ENCODE measurements around the gene RPS15.

RPS15 gene

DNA sequence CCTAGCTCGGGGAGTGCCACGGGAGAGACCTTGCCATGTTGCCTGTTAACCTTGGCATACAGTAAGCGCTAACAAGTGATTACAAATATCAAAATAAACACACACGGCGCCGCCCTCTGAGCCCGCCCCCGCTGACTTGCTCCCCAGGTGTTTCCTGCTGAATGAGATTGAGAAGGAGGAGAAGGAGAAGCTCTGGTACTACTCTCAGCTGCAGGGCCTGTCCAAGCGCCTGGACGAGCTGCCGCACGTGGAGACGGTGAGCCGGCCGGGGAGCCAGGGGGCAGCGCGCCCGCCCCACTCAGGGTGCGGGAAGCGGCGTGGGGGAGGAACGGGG is 16.8 kb downstream of the RPS15 start:
- no peak for DNase-seq

DNA sequence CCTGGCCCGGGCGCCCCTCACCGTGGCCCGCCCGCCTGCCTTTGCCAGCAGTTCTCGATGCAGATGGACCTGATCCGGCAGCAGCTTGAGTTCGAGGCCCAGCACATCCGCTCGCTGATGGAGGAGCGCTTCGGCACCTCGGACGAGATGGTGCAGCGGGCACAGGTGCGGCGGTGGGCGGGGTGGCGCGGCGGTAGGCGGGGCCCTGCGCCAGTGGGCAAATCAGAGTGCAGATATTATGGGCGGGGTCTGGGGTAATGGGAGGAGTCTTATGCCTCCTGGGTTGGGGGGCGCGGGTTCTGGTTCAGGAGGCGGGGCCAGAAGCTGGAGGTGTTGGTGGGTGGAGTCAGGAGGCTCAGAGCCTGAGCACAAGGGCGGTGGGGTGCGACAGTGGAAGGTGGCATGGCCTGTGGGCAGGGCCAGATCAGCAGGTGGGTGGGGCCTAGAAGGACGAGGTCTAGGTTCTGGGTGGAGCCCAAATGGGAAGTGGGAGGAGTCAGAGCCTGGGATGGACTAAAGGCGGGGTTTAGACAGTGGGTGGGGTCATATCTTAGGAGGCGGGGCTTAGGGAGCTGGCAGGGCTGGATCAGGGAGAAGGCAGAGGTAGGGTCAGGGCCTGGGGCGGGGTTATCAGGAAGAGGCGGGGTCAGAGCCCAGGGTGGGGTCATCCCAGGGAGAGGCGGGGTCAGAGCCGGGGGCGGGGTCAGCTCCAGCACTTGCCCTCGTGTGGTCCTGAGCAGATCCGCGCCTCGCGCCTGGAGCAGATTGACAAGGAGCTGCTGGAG is 17.3 kb downstream of the RPS15 start:
- DNase-seq: peak; percentile 69

DNA sequence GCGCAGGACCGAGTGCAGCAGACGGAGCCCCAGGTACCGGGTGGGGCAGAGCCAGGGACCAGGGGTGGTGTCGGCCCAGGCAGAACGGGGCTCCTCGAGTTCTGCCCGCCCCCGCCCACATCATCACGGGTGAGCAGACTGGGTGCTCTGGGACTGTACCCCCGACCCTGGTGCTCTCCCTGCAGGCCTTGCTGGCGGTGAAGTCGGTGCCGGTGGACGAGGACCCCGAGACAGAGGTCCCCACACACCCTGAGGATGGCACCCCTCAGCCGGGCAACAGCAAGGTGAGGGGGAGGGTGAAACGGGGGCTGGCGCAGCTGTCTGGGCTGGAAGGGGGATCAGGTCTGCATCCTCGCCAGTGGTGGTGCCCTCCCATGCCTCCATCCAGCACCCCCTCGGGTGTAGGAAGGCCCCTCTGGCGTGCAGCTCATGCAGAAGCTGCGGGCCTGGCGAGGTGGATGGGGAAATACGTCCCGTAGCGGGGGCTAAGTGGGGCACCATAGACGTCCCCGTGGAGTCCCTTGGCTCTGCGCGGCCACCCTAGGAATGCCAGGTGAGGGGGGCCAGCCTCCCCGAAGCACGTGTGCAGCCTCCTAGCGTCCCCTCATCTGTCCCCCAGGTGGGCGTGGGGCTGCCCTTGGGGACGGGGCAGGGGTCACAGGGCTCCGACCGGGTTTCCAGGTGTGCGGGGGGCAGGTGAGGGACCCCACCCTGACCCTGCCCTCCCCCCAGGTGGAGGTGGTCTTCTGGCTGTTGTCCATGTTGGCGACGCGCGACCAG is 18.1 kb downstream of the RPS15 start:
- no peak for DNase-seq

DNA sequence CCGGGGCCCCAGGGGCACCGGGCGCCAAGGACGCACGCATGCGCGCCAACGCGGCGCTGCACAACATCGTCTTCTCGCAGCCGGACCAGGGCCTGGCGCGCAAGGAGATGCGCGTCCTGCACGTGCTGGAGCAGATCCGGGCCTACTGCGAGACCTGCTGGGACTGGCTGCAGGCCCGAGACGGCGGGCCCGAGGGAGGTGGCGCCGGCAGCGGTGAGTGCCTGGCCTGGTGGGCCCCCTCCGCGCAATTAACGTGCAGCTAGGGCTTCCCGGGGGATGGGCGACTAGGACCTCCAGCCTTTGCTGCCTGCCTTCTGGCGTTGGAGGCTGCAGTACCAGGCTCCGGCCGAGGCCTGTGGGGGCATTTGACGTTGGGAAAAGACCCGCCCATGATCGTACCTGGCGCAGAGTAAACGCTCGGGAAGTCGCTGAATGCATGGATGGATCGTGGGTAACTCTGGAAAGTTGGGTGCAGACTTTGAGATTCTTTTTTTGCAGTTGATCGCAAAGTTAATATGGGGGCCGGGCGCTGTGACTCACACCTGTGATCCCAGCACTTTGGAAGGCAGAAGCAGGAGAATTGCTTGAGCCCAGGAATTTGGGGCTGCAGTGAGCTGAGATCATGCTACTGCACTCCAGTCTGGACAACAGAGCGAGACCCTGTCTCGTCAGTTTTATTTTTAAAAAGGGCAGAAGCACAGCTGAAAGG is 19.0 kb downstream of the RPS15 start:
- no peak for DNase-seq

DNA sequence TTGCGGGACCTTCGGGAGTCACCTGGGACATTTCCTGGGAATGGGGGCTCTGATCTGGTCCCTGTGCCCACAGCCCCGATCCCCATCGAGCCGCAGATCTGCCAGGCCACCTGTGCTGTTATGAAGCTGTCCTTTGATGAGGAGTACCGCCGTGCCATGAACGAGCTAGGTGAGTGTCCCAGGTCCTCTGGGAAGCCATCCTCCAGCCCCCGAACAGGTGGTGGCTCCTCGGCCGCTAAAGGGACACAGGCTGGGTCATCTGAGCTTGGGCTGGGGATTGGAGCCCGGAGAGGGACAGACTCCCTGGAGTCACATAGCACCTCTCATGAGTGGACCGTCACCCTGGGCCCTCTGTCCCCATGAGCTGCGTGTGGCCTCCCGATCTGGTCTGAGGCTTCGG is 19.7 kb downstream of the RPS15 start:
- DNase-seq: no peak

DNA sequence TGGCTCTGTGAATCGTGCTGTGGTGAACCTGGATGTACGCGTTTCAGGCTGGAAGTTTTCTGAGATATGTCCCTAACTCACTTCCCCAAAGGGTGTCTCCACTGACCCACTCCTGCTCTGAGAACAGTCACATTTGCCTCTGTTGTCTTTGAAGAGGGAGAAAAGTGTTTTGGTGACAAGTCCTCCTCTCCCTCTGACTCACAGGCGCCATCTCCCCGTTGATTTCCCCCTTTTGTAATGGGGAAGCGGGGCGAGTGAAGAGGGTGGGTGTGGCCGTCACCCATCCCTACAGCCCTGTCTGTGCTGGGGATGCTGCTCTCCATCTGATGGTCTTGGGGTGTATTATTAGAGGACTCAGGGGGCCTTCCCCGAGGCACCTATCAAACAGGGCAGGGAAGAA is 21.3 kb downstream of the RPS15 start:
- DNase-seq: no peak

DNA sequence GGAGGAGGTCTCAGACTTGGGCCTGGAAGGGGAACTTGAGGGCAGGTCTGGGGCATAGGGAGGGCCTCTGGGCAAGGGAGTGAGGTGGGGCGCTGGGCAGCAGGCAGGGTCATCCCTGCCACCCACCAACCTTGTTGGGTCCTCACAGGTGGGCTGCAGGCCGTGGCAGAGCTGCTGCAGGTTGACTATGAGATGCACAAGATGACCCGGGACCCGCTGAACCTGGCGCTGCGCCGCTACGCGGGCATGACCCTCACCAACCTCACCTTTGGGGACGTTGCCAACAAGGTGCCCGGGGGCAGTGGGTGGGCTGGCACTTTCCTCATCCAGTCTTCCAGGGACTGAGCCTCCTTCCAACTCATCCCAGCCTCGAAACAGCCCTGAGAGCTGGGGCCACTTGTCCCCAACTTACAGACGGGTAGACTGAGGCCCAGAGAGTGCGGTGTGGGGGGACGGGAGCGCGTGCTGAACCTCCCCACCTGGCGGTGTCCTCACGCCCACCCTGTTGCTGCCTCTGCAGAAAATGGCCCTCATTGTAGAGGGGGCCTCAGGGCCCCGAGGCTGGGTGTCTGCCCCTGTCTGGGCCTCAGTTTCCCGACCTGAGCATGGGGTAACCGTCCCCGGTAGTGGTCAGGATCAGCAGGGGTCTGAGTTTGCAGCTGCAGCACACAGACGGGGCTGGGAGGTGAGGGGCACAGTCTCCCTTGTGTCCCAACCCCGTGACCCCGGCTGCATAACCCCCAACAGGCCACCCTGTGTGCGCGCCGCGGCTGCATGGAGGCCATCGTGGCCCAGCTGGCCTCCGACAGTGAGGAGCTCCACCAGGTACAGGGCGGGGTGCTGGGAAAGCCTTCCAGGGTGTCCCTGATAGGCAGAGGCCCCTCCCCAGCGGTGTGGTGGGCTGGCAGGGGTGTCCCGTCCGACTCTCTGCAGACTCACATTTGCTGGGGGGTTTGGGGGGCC is 22.1 kb downstream of the RPS15 start:
- DNase-seq: no peak

DNA sequence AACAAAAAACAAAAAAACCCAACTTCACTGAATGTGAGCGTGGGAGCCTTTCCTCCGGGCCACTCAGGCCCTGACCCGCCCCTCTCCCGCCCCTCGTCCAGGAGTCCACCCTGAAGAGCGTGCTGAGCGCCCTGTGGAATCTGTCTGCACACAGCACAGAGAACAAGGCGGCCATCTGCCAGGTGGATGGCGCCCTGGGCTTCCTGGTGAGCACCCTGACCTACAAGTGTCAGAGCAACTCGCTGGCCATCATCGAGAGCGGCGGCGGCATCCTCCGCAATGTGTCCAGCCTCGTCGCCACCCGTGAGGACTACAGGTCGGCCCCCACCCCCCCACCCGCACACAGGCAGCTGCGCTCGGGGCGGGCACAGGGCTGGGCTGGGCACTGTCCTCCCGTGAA is 23.7 kb downstream of the RPS15 start:
- DNase-seq: no peak

DNA sequence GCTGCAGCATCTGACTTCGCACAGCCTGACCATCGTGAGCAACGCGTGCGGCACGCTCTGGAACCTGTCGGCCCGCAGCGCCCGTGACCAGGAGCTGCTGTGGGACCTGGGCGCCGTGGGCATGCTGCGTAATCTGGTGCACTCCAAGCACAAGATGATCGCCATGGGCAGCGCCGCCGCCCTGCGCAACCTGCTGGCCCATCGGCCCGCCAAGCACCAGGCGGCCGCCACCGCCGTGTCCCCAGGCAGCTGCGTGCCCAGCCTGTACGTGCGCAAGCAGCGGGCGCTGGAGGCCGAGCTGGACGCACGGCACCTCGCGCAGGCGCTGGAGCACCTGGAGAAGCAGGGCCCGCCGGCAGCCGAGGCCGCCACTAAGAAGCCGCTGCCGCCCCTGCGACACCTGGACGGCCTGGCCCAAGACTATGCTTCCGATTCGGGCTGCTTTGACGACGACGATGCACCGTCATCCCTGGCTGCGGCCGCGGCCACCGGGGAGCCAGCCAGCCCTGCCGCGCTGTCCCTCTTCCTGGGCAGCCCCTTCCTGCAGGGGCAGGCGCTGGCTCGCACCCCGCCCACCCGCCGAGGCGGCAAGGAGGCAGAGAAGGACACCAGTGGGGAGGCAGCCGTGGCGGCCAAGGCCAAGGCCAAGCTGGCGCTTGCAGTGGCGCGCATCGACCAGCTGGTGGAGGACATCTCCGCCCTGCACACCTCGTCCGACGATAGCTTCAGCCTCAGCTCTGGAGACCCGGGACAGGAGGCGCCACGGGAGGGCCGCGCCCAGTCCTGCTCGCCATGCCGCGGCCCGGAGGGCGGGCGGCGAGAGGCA is 27.2 kb downstream of the RPS15 start:
- DNase-seq: peak; percentile 37

DNA sequence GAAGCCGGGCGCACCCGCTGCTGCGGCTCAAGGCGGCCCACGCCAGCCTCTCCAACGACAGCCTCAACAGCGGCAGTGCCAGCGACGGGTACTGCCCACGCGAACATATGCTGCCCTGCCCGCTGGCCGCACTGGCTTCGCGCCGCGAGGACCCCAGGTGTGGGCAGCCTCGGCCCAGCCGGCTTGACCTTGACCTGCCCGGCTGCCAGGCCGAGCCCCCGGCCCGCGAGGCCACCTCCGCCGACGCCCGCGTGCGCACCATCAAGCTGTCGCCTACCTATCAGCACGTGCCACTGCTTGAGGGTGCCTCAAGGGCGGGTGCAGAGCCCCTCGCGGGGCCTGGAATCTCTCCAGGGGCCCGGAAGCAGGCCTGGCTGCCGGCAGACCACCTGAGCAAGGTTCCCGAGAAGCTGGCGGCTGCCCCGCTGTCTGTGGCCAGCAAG is 27.8 kb downstream of the RPS15 start:
- DNase-seq: no peak

DNA sequence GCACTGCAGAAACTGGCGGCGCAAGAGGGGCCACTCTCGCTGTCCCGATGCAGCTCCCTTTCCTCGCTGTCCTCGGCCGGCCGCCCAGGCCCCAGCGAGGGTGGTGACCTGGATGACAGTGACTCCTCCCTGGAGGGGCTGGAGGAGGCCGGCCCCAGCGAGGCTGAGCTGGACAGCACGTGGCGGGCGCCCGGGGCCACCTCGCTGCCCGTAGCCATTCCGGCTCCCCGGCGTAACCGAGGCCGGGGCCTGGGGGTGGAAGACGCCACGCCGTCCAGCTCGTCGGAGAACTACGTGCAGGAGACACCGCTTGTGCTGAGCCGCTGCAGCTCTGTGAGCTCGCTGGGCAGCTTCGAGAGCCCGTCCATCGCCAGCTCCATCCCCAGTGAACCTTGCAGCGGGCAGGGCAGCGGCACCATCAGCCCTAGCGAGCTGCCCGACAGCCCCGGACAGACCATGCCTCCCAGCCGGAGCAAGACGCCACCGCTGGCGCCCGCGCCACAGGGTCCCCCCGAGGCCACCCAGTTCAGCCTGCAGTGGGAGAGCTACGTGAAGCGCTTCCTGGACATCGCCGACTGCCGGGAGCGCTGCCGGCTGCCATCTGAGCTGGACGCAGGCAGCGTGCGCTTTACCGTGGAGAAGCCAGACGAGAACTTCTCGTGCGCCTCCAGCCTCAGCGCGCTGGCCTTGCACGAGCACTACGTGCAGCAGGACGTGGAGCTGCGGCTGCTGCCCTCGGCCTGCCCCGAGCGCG is 28.4 kb downstream of the RPS15 start:
- DNase-seq: no peak

DNA sequence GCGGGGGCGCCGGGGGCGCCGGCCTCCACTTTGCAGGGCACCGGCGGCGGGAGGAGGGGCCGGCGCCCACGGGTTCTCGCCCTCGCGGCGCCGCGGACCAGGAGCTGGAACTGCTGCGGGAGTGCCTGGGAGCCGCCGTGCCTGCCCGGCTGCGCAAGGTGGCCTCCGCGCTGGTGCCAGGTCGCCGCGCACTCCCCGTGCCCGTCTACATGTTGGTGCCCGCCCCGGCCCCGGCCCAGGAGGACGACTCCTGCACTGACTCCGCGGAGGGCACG is 29.0 kb downstream of the RPS15 start:
- no peak for DNase-seq

DNA sequence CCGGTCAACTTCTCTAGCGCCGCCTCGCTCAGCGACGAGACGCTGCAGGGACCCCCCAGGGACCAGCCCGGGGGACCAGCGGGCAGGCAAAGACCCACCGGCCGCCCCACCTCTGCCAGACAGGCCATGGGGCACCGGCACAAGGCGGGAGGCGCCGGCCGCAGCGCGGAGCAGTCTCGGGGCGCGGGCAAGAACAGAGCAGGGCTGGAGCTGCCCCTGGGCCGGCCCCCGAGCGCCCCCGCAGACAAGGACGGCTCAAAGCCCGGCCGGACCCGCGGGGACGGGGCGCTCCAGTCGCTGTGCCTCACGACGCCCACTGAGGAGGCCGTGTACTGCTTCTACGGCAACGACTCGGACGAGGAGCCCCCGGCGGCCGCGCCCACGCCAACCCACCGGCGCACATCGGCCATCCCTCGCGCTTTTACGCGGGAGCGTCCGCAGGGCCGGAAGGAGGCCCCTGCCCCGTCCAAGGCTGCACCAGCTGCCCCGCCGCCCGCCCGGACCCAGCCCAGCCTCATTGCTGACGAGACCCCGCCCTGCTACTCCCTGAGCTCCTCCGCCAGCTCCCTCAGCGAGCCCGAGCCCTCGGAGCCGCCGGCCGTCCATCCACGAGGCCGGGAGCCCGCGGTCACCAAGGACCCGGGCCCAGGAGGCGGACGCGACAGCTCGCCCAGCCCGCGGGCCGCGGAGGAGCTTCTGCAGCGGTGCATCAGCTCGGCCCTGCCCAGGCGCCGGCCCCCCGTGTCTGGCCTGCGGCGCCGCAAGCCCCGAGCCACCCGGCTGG is 29.5 kb downstream of the RPS15 start:
- no peak for DNase-seq

DNA sequence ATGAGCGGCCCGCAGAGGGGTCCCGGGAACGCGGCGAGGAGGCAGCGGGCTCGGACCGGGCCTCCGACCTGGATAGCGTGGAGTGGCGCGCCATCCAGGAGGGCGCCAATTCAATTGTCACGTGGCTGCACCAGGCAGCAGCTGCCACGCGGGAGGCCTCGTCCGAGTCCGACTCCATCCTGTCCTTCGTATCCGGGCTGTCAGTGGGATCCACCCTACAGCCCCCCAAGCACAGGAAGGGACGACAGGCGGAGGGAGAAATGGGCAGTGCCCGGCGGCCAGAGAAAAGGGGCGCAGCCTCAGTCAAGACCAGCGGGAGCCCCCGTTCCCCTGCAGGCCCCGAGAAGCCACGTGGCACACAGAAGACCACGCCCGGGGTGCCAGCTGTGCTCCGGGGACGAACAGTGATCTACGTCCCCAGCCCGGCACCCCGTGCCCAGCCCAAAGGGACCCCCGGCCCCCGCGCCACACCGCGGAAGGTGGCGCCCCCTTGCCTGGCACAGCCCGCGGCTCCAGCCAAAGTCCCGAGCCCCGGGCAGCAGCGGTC is 30.2 kb downstream of the RPS15 start:
- DNase-seq: no peak

DNA sequence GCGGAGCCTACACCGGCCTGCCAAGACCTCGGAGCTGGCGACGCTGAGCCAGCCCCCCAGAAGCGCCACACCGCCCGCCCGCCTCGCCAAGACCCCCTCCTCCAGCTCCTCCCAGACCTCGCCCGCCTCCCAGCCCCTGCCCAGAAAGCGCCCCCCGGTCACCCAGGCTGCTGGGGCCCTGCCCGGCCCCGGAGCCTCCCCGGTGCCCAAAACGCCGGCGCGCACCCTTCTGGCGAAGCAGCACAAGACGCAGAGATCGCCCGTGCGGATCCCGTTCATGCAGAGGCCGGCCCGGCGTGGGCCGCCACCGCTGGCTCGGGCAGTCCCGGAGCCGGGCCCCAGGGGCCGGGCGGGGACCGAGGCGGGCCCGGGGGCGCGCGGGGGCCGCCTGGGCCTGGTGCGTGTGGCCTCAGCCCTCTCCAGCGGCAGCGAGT is 30.6 kb downstream of the RPS15 start:
- DNase-seq: peak; percentile 26

DNA sequence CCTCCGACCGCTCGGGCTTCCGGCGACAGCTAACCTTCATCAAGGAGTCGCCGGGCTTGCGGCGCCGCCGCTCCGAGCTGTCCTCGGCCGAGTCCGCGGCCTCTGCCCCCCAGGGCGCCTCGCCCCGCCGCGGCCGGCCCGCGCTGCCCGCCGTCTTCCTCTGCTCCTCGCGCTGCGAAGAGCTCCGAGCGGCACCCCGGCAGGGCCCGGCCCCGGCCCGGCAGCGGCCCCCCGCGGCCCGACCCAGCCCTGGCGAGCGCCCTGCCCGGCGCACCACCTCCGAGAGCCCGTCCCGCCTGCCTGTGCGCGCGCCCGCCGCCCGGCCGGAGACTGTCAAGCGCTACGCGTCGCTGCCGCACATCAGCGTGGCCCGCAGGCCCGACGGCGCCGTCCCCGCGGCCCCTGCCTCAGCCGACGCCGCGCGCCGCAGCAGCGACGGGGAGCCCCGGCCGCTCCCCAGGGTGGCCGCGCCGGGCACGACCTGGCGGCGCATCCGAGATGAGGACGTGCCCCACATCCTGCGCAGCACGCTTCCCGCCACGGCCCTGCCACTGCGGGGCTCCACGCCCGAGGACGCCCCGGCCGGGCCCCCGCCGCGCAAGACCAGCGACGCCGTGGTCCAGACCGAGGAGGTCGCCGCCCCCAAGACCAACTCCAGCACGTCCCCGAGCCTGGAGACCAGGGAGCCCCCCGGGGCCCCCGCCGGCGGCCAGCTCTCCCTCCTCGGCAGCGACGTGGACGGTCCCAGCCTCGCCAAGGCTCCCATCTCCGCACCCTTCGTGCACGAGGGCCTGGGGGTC is 31.3 kb downstream of the RPS15 start:
- DNase-seq: peak; percentile 24

DNA sequence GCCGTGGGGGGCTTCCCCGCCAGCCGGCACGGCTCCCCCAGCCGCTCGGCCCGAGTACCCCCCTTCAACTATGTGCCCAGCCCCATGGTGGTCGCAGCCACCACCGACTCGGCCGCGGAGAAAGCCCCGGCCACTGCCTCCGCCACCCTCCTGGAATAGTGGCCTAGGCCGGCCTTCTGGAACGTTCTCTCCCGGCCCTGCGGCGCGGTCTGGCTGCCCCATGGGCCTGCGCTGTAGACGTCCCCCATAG is 31.8 kb downstream of the RPS15 start:
- no peak for DNase-seq

DNA sequence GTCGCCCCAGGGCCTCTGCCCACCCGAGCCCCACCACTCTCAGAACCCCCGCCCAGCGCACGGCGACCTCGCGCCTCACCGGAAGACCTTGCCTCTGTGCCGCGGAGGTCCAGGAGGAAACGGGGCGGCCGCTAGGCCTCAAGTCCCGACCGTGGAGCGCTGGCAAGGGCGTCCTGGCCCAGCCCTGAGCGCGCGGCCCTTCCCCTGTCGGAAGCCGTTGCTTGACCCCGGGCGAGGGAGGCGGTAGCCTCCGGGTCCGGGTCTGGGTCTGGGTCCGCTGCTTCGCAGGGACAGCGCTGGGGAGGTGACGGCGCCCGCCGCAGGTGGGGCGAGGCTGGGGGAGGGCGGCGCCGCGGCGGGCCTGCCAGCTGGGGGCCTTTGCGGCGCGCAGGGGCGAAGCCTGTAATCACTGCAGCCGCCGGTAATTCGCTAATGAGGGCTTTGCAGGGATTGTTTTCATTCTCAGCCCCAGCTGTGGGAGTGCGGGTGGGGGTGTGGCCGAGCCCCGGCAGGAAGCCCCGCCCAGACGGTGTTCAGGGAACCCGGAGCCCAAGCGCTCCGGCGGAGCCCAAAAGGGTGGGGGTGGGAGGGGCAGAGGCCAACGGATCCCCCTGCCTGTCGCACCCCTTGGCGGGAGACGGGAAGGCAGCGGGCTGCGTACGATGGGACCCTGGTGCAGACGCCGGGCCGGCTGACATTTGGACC is 32.3 kb downstream of the RPS15 start:
- peak; percentile 80 for DNase-seq

DNA sequence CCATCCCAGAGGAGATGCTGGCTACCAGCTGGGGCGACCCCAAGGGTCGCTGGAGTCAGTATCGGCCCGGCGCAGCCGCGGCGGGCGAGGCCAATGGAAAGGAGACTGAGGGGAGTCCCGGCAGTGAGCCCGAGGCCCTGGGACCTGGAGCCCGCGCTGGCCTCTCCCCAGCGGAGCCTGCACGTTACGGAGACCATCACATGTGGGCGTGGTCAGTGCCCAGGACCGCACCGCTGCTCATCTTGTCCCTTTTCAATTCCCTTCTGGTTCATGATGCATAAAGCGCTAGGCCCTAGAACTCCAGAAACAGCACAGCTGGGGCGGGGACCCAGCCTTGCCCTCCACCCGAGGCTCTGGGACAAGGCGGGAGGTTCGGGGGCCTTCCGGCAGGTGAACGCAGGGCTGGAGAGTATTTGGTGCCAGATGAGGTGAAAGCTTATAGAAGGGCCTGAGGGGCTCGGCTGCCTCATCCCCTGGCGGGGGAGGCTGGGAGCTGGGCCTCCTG is 32.9 kb downstream of the RPS15 start:
- peak; percentile 24 for DNase-seq

All from CD4-positive, alpha-beta T cell treated with Interleukin-17A for 1 hour (primary cell).